Putamen (tissue), 1 donor: ENCODE results near the gene WDR90.

Source experiments
- DNase-seq: peaks from one replicate; pipeline ENCODE4 v3.0.0-alpha.2; 2016; ENCODE audit warnings: low spot score

WDR90 gene

GRCh38 chr16:660459-661183 is 11.5 kb downstream of the WDR90 start:
- peak; percentile 86 for DNase-seq

GRCh38 chr16:661184-661821 is 12.1 kb downstream of the WDR90 start:
- no peak for DNase-seq

DNA sequence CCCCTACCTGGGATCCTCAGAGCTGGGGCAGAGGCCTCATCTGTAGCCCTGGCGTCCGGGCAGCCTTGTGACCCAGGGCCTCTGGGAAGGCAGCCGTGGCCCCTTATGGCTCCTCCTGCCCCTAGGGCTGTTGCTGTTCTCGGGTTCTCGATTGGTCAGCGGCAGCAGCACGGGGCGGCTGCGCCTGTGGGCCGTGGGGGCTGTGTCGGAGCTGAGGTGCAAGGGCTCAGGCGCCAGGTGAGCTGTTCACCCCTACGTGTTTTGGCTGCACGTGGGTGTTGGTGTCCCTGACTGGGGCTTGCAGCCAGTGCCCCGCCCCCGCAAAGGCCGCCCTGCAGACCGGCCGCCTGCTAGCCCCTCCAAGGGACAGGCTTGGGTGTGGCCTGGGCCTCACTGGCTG is 12.9 kb downstream of the WDR90 start:
- DNase-seq, result no peak

DNA sequence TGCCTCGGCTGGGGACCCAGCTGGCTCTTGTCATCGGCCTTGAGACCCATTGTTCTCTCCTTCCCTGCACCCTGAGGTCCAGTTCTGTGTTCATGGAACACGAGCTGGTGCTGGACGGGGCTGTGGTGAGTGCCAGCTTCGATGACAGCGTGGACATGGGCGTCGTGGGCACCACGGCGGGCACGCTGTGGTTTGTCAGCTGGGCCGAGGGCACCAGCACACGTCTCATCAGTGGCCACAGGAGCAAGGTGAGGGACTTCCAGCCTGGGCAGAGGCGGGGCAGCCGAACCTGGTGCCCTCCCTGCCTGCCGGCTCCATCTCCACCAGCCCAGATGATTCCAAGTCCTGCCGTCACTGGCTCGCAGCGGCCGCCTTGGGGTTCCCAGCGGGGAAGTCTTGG is 13.4 kb downstream of the WDR90 start:
- DNase-seq, result no peak

DNA sequence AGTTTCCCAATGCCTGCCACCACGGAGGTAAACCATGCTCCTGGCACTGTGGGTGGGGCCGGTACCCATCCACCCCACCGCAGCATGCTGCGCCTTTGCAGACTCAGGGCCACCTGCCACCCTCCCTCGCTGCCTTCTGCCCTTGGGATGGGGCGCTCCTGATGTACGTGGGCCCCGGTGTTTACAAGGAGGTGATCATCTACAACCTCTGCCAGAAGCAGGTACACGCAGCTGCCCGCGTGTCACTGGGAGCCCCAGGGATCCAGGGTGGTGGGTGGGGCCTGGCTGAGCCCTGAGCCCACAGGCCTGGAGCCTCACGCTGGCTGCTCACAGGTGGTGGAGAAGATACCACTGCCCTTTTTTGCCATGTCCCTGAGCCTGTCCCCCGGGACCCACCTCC is 17.4 kb downstream of the WDR90 start:
- DNase-seq, result no peak

DNA sequence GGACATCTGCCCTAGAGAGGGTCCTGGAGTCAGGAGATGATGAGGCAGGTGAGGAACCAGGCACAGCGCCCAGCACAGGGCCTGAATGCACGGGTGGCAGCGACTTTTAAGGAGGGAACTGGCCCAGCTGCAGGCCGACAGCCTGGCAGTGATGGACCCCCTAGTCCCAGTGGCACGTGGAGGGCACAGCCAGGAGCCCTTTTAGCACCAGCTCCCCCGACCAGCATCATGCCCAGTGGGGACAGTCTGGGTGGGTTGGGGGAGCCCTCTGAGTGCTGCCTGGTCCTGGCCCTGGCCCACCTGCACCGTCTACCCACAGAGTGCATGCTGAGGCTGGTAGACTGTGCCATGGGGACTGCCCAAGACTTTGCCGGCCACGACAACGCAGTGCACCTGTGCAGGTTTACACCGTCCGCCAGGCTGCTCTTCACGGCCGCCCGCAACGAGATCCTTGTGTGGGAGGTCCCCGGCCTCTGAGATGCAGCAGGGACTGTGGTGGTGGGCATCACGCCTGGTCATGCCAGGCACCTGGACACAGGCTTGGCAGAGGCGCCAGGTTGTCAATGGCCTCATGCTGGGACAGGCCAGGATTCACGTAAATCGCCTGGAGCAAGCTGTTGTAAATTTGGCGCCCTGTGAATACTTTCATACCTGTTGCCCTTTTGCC is 18.1 kb downstream of the WDR90 start:
- DNase-seq, result no peak

DNA sequence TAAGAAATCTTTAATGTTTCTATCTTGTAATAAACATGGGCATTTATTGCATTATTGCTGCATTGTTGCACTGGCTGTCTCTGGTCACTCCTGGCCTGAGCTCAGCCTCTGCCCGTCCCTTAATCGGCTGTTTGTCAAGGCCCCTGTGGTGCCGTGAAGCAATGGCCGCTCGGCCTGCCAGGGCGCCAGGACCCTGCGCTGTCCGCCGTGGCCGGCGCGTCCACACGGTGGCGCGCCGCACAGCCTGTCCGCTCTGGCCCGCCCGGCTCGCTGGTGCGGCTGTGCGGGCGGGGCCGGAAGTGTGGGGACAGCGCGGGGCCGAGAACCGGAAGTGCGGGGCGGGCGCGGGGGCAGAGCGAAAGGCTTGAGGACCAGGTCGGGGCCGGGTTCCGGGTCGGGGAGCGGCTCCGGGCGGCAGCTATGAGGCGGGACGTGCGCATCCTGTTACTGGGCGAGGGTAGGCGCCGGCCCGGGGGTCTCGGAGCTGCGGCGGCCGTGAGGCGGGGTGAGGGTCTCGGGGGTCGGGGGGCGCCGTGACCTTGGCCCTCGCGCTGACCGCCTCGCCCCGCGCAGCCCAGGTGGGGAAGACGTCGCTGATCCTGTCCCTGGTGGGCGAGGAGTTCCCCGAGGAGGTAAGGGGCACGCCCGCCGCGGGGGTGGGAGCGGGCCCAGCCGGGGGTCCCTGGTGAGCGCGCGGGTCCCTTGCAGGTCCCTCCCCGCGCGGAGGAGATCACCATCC is 18.8 kb downstream of the WDR90 start, which contains the start of gene RHOT2:
RHOT2 (plus strand) TSS at position 353 of the 739 bp plus-strand sequence; CDS start at position 421, 68 bp downstream.
- peak; percentile 92 for DNase-seq

- no peak for DNase-seq
Observed at GRCh38 chr16:668519-669171, 19.5 kb downstream of the WDR90 start.

DNA sequence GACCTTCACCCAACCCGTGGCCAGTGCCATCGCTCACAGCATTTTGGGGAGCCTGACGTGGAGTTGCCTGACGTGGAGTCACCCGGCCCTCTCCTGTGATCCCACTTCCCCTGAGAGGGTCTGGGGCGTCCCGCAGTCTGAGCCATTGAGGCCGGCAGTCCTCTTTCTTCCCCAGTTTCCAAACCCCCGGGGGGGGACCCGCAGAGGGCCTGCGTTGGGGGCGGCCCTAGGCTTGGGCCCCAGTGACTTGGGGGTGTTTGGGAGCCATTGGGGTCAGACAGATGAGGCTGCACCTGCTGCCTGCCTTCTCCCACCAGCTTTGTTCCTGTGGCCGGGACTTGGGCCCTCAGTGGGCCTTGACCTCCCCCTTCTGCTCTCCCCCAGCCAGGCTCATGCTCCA is 20.5 kb downstream of the WDR90 start:
- DNase-seq, result no peak

DNA sequence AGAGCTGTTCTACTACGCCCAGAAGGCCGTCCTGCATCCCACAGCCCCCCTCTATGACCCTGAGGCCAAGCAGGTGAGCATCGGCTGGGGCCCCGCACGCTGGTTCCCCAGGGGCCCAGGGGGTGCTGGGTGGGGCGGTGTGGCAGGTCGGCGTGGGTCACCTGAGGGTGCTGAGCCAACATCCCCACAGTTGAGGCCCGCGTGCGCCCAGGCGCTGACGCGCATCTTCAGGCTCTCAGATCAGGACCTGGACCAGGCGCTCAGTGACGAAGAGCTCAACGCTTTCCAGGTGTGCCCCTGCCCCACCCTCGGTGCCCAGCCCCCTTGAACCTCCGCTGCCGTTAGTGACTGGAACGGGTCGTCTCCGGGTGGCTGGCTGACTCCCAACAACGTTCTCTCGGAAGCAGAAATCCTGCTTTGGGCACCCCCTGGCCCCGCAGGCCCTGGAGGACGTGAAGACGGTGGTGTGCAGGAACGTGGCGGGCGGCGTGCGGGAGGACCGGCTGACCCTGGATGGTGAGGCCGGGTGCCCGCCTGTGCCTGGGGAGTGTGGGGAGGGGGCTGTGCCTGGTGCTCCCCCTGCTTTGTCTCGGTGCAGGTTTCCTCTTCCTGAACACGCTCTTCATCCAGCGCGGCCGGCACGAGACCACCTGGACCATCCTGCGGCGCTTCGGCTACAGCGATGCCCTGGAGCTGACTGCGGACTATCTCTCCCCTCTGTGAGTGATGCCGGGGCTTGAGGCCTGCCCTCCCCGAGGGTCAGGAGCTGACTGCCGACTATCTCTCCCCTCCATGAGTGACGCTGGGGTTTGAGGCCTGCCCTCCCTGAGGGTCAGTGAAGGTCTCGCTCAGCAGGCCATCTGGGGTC is 21.6 kb downstream of the WDR90 start:
- no peak for DNase-seq

DNA sequence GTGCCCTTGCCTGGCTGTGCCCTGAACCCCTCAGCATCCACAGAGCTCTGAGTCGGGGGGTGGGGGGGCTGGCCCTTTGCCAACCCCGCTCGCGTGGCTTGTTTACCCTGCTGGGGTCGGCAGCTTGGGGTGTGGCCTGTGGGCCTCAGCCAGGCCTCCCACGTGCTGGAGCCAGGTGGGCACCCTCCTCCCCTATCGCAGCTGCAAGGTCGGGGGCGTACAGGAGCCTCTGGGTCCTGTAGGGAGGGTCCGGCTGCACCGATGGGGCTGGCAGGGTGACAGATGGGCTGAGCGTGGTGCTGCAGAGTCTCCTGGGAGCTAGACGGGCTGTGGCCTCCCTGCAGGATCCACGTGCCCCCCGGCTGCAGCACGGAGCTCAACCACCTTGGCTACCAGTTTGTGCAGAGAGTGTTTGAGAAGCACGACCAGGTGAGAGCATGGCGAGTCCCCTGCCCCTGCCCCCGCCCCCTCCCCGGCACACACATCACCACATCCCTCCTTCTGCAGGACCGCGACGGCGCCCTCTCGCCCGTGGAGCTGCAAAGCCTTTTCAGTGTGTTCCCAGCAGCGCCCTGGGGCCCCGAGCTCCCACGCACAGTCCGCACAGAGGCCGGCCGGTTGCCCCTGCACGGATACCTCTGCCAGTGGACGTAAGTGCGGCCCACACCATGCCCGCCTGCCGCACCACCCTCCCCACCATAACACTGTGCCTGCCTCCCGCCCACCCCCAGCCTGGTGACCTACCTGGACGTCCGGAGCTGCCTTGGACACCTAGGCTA is 22.4 kb downstream of the WDR90 start:
- DNase-seq, result no peak

DNA sequence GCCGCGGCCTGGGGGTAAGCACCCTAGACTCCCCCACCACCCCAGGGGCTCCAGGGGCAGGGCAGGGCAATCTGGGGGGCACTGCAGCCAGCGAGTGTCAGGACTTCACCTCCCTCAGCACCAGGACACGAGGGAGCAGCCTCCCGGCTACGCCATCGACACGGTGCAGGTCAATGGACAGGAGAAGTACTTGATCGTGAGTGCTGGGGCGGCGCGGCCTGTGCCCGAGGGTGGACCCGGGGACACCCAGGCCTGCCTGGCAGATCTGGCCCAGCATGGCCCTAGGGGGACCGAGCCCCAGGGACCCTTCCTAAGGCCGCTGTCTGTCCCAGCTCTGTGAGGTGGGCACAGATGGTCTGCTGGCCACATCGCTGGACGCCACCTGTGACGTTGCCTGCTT is 23.2 kb downstream of the WDR90 start:
- no peak for DNase-seq

DNA sequence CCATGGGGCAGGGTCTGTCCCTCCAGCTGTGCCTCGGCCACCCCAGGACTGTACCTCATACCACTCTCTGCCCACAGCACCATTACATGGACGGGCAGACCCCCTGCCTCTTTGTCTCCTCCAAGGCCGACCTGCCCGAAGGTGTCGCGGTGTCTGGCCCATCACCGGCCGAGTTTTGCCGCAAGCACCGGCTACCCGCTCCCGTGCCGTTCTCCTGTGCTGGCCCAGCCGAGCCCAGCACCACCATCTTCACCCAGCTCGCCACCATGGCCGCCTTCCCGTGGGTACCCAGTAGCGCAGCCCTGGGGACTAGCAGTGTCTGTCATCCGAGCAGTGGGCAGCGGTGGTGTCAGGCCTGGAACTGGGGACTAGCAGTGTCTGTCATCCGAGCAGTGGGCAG is 23.7 kb downstream of the WDR90 start:
- DNase-seq, result no peak

DNA sequence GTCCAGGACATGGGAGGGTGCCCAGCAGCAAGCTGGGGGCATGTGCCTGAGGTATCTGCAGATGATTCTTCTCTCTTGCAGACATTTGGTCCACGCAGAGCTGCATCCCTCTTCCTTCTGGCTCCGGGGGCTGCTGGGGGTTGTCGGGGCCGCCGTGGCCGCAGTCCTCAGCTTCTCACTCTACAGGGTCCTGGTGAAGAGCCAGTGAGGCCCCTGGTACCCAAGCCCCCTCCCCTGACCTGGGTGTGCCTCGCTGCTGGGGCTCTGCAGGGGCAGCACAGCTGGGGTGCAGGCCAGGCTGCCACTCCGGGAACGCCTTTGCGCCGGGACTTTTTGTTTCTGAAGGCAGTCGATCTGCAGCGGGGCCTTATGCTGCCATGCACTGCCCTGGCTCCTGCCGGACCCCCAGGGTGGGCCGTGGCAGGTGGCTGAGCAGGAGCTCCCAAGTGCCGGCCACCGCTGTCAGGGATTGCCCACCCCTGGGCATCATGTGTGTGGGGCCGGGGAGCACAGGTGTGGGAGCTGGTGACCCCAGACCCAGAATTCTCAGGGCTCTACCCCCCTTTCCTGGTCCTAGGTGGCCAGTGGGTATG is 24.3 kb downstream of the WDR90 start:
- DNase-seq, result no peak

GRCh38 chr16:674214-674881 is 25.2 kb downstream of the WDR90 start:
- DNase-seq, result no peak

- no peak for DNase-seq
Observed at GRCh38 chr16:674968-675883, 26.1 kb downstream of the WDR90 start, which contains the start of gene RHBDL1. TSS of gene RHBDL1 (plus strand) at chr16:675671. CDS start at chr16:675791, 120 bp downstream.

DNA sequence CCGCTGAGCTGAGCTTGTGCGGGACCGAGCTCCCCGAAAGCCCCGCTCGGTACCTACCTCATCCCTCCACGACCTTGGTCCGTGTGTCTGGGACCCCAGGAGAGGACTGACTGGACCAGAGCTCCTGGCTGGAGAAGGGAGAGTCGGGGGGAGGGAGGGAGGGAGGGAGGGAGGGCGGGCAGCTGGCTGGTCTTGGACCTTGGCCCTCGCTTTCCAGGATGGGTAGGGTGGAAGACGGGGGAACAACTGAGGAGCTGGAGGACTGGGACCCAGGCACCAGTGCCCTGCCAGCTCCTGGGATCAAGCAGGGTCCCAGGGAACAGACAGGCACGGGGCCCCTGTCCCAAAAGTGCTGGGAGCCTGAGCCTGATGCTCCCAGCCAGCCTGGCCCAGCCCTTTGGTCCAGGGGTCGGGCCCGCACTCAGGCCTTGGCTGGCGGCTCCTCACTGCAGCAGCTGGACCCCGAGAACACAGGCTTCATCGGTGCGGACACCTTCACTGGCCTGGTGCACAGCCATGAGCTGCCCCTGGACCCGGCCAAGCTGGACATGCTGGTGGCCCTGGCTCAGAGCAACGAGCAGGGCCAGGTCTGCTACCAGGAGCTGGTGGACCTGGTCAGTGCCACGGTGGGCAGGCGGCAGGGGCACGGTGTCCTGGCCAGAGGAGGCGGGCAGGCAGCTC is 26.9 kb downstream of the WDR90 start:
- DNase-seq, result no peak

- DNase-seq, result no peak
Observed at GRCh38 chr16:676565-676902, 27.4 kb downstream of the WDR90 start.
